MCF 10A (cell line): Measurements from ENCODE around the gene TXNRD1. TPM values are rescaled to one million over a fixed set of nuclear protein-coding genes. Genes with fewer than 3 reads are reported as not detected.

Experiments
- BruUV-seq: library from RNA; stranded (reverse); fragments of 400-500 nt; replicated peaks from 2 replicates; lab custom pipeline; 2021; lab: Mats Ljungman, UMichigan
- CTCF ChIA-PET: fragments of 300-600 bp; sonication (Branson Sonifier 250); formaldehyde crosslinking; extraction: SDS; loops from one replicate; lab custom pipeline; 2021; ENCODE audit warnings: antibody characterized with exemption, inconsistent platforms; lab: Yijun Ruan, JAX
- POLR2A ChIA-PET: fragments of 300-600, 350-650 bp; sonication (Branson Sonifier 250); formaldehyde crosslinking; extraction: SDS; loops from one replicate; lab custom pipeline; 2020; ENCODE audit warnings: antibody characterized with exemption, inconsistent platforms; lab: Yijun Ruan, JAX
- DNase-seq: peaks from one replicate; pipeline ENCODE4 v3.0.0-alpha.2; 2018; ENCODE audit not compliant: unreplicated experiment
- H3K27ac Mint-ChIP-seq: one replicate; pipeline ENCODE4 v1.8.0; 2022; ENCODE audit warnings: mild to moderate bottlenecking, low read depth, mixed read lengths; ENCODE audit not compliant: unreplicated experiment
- H3K27me3 Mint-ChIP-seq: one replicate; pipeline ENCODE4 v1.8.0; 2022; ENCODE audit warnings: mixed read lengths; ENCODE audit not compliant: insufficient read depth, unreplicated experiment
- H3K36me3 Mint-ChIP-seq: one replicate; pipeline ENCODE4 v1.8.0; 2022; ENCODE audit warnings: mild to moderate bottlenecking, moderate library complexity, mixed read lengths; ENCODE audit not compliant: insufficient read depth, unreplicated experiment
- H3K4me1 Mint-ChIP-seq: one replicate; pipeline ENCODE4 v1.8.0; 2022; ENCODE audit warnings: mixed read lengths; ENCODE audit not compliant: insufficient read depth, unreplicated experiment
- H3K4me3 Mint-ChIP-seq: one replicate; pipeline ENCODE4 v1.8.0; 2022; ENCODE audit warnings: mild to moderate bottlenecking, moderate library complexity, mixed read lengths; ENCODE audit not compliant: unreplicated experiment
- H3K9me3 Mint-ChIP-seq: one replicate; pipeline ENCODE4 v1.8.0; 2022; ENCODE audit warnings: mixed read lengths; ENCODE audit not compliant: unreplicated experiment
- intact Hi-C: fragments of 100-400 bp; cut with micrococcal nuclease; formaldehyde crosslinking; loops from 2 replicates; pipeline ENCODE4 v1.14.1; 2022
- total RNA-seq: library from RNA; stranded (reverse); gene quantifications from 2 replicates; pipeline ENCODE4 v1.2.3, GENCODE V29; 2022
- TF ChIP-seq, protein P1 (sequence below): fragments of 200-600 bp; IDR thresholded peaks from one replicate; pipeline ENCODE4 v1.8.0; 2022; ENCODE audit warnings: antibody characterized with exemption, mild to moderate bottlenecking; ENCODE audit not compliant: unreplicated experiment

The TXNRD1 gene
- total RNA-seq, 1 experiment from 2014 or later: 64.0 TPM

- CTCF ChIA-PET: interaction anchor here (0.6 to 0.9 kb wide), 4 partner anchors 24 to 1381 kb away, joined by 3 read pairs; no protein-coding TSS in a partner anchor
- peaks cover 71% of the 10 kb centered on the region for H3K36me3 Mint-ChIP-seq
- no peaks in the 10 kb centered on the region for H3K27me3 Mint-ChIP-seq
- POLR2A ChIA-PET: interaction anchor here (0.5 to 1.4 kb wide), 3 partner anchors 91 to 469 kb away, joined by 3 to 6 read pairs (median 4); partner anchors contain the start of gene NFYB
- BruUV-seq: no TSS peak
- H3K27ac Mint-ChIP-seq: no peak overlapping the region
- no peak overlapping the region for H3K4me3 Mint-ChIP-seq
- DNase-seq: no peak
- no peaks in the 10 kb centered on the region for H3K9me3 Mint-ChIP-seq
- TF ChIP-seq, protein P1, sequence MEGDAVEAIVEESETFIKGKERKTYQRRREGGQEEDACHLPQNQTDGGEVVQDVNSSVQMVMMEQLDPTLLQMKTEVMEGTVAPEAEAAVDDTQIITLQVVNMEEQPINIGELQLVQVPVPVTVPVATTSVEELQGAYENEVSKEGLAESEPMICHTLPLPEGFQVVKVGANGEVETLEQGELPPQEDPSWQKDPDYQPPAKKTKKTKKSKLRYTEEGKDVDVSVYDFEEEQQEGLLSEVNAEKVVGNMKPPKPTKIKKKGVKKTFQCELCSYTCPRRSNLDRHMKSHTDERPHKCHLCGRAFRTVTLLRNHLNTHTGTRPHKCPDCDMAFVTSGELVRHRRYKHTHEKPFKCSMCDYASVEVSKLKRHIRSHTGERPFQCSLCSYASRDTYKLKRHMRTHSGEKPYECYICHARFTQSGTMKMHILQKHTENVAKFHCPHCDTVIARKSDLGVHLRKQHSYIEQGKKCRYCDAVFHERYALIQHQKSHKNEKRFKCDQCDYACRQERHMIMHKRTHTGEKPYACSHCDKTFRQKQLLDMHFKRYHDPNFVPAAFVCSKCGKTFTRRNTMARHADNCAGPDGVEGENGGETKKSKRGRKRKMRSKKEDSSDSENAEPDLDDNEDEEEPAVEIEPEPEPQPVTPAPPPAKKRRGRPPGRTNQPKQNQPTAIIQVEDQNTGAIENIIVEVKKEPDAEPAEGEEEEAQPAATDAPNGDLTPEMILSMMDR: no peak
- H3K4me1 Mint-ChIP-seq: peaks cover 20% of the 10 kb centered on the region
- intact Hi-C loops: no loop called here
Measured at GRCh38 chr12:104310751-104311633, 95.4 kb downstream of the TXNRD1 start.

DNA sequence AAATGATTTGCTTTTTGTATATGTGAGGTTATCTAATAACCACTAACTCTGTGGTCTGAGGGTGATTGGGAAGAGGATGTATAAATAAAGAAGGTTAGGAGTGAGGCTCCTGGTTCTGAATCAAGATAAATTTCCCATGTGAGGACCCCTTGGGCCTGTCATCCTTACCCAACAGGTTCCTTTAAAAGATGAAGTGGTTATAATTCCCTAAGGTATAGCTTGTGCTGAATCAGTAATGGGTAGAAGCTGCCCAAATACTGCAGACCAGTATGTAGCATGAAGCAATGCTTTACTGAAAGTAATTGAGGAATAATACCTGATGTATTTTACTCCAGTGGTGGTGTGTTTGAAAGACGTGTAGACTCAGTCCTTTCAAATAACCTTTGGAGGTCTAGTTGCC lies 96.6 kb downstream of the TXNRD1 start:
- no TSS peak for BruUV-seq
- ChIA-PET POLR2A (interaction anchor here (0.7 to 1.5 kb wide), 7 partner anchors 10 to 105 kb away, joined by 3 to 5 read pairs (median 4); no protein-coding TSS in a partner anchor), CTCF (interaction anchor here (0.5 to 2.0 kb wide), 4 partner anchors 12 to 797 kb away, joined by 3 to 10 read pairs (median 4); no protein-coding TSS in a partner anchor)
- Mint-ChIP-seq H3K27ac (no peak overlapping the region), H3K9me3 (no peaks in the 10 kb centered on the region), H3K4me3 (no peak overlapping the region), H3K27me3 (no peaks in the 10 kb centered on the region), H3K4me1 (peaks cover 12% of the 10 kb centered on the region), H3K36me3 (peaks cover 72% of the 10 kb centered on the region)
- TF ChIP-seq, protein P1: no peak
- no peak for DNase-seq
- intact Hi-C loops: no loop called here

- TF ChIP-seq, protein P1: no peak
- H3K4me3 Mint-ChIP-seq: no peak overlapping the region
- intact Hi-C loops: no loop called here
- POLR2A ChIA-PET: interaction anchor here (0.7 to 1.5 kb wide), 8 partner anchors 10 to 105 kb away, joined by 3 to 5 read pairs (median 4); no protein-coding TSS in a partner anchor
- BruUV-seq: no TSS peak
- no peak overlapping the region for H3K27ac Mint-ChIP-seq
- no peaks in the 10 kb centered on the region for H3K9me3 Mint-ChIP-seq
- DNase-seq: no peak
- CTCF ChIA-PET: interaction anchor here (0.6 to 2.0 kb wide), 6 partner anchors 13 to 480 kb away, joined by 3 to 10 read pairs (median 4); no protein-coding TSS in a partner anchor
- H3K4me1 Mint-ChIP-seq: peaks cover 7% of the 10 kb centered on the region
- peaks cover 74% of the 10 kb centered on the region for H3K36me3 Mint-ChIP-seq
- H3K27me3 Mint-ChIP-seq: no peaks in the 10 kb centered on the region
Measured at GRCh38 chr12:104312654-104313053, 97.1 kb downstream of the TXNRD1 start.
